Endothelial cell of umbilical vein (primary cell): ENCODE data around the gene DEXI. TPM values are rescaled to one million over a fixed set of nuclear protein-coding genes. Genes with fewer than 3 reads are reported as not detected.

Source experiments
- BruUV-seq: library from RNA; stranded (reverse); fragments of 400-500 nt; replicated peaks from 2 replicates; lab custom pipeline; 2021; lab: Mats Ljungman, UMichigan
- CTCF ChIA-PET: fragments of 300-600, 350-600 bp; sonication (Branson Sonifier 250); formaldehyde crosslinking; loops from one replicate; lab custom pipeline; 2021; ENCODE audit warnings: antibody characterized with exemption, inconsistent platforms; lab: Charles Lee
- POLR2A ChIA-PET: fragments of 300-600, 350-600 bp; sonication (Branson Sonifier 250); formaldehyde crosslinking; loops from one replicate; lab custom pipeline; 2021; ENCODE audit warnings: antibody characterized with exemption, inconsistent platforms; lab: Charles Lee
- DNase-seq: peaks from one replicate; pipeline ENCODE4 v3.0.0-alpha.2; 2011; ENCODE audit warnings: low read depth, low spot score
- FAIRE-seq: peaks from 2 replicates; lab custom pipeline; 2011; peaks lifted over from hg19 to GRCh38; lab: Jason Lieb, UNC
- H2AFZ ChIP-seq: 2 replicates; pipeline ENCODE4 v1.6.0; 2012; ENCODE audit warnings: low read depth, low read length, control low read depth, inconsistent platforms
- H3K27ac ChIP-seq: 2 replicates; pipeline ENCODE4 v1.5.1; 2011; ENCODE audit warnings: low read depth, mild to moderate bottlenecking, control low read depth, low read length, moderate library complexity; ENCODE audit not compliant: insufficient read depth
- H3K27me3 ChIP-seq, 2 experiments: 2 replicates each; pipeline versions ENCODE4 v1.6.0 to v1.6.1; 2011; ENCODE audit warnings: low read length in 2 of 2, mixed read lengths in 1 of 2; ENCODE audit not compliant: control insufficient read depth in 2 of 2, insufficient read depth in 2 of 2
- H3K36me3 ChIP-seq, 2 experiments: 2 replicates in 1 of 2; 3 replicates in 1 of 2; pipeline ENCODE4 v1.5.1; 2011; ENCODE audit warnings: low read length in 2 of 2, mild to moderate bottlenecking in 1 of 2, moderate library complexity in 1 of 2; ENCODE audit not compliant: control insufficient read depth in 2 of 2, insufficient read depth in 2 of 2; ENCODE audit errors: extremely low read depth in 1 of 2
- H3K4me1 ChIP-seq: 3 replicates; pipeline ENCODE4 v1.5.1; 2011; ENCODE audit warnings: mild to moderate bottlenecking, low read length; ENCODE audit not compliant: control insufficient read depth, insufficient read depth; ENCODE audit errors: extremely low read depth
- H3K4me2 ChIP-seq: 2 replicates; pipeline ENCODE4 v1.6.1; 2011; ENCODE audit warnings: low read length, control low read depth, mixed read lengths; ENCODE audit not compliant: insufficient read depth
- H3K4me3 ChIP-seq, 3 experiments: fragments of 200-600 bp in 1 of 3; sonication (generic), shearing (Covaris generic) in 1 of 3; replicated peaks in 1 of 3; 2 replicates each; pipeline ENCODE4 v1.5.1; 2011 to 2016; ENCODE audit warnings: control low read depth in 3 of 3, low read length in 3 of 3, mild to moderate bottlenecking in 2 of 3, inconsistent platforms in 1 of 3, low read depth in 1 of 3, moderate library complexity in 1 of 3; ENCODE audit not compliant: insufficient read depth in 1 of 3
- H3K79me2 ChIP-seq: 2 replicates; pipeline ENCODE4 v1.6.0; 2012; ENCODE audit warnings: low read length, inconsistent platforms; ENCODE audit not compliant: control insufficient read depth, insufficient read depth
- H3K9ac ChIP-seq: replicated peaks from 2 replicates; pipeline ENCODE3; 2011; ENCODE audit warnings: low read length, control low read depth; ENCODE audit not compliant: insufficient read depth; ENCODE audit errors: extremely low read depth
- H3K9me1 ChIP-seq: replicated peaks from 3 replicates; pipeline ENCODE4 v1.6.0; 2011; ENCODE audit warnings: mild to moderate bottlenecking, low read length; ENCODE audit not compliant: control insufficient read depth, insufficient read depth; ENCODE audit errors: extremely low read depth
- H3K9me3 ChIP-seq: replicated peaks from 2 replicates; pipeline ENCODE4 v1.5.1; 2012; ENCODE audit warnings: low read length, inconsistent platforms; ENCODE audit not compliant: control insufficient read depth, insufficient read depth
- H4K20me1 ChIP-seq: replicated peaks from 2 replicates; pipeline ENCODE3; 2011; ENCODE audit warnings: mild to moderate bottlenecking, low read length; ENCODE audit not compliant: control insufficient read depth, insufficient read depth; ENCODE audit errors: extremely low read depth
- CTCF ChIP-seq, 2 donors: IDR thresholded peaks; 1 replicate in 1 of 2; 2 replicates in 1 of 2; pipeline ENCODE4 v1.5.1; 2011; ENCODE audit warnings: low read length in 2 of 2, mild to moderate bottlenecking in 2 of 2, moderate library complexity in 2 of 2, control low read depth in 1 of 2, inconsistent platforms in 1 of 2, low read depth in 1 of 2; ENCODE audit not compliant: insufficient read depth in 1 of 2; ENCODE audit errors: extremely low read depth in 1 of 2
- EZH2 ChIP-seq: IDR thresholded peaks from 2 replicates; pipeline ENCODE4 v1.6.1; 2012; ENCODE audit warnings: borderline replicate concordance, low read depth, mild to moderate bottlenecking, moderate library complexity, low read length, inconsistent platforms; ENCODE audit not compliant: severe bottlenecking
- FOS ChIP-seq: IDR thresholded peaks from 2 replicates; pipeline ENCODE4 v1.6.1; 2011; ENCODE audit warnings: mild to moderate bottlenecking, low read length, moderate library complexity, borderline replicate concordance; ENCODE audit not compliant: insufficient read depth
- GATA2 ChIP-seq: IDR thresholded peaks from 2 replicates; pipeline ENCODE4 v1.7.0; 2011; ENCODE audit warnings: low read depth, mild to moderate bottlenecking, moderate library complexity, mixed read lengths, low read length; ENCODE audit not compliant: insufficient read length, insufficient read depth
- JUN ChIP-seq: IDR thresholded peaks from 2 replicates; pipeline ENCODE4 v1.6.1; 2011; ENCODE audit warnings: borderline replicate concordance, low read depth; ENCODE audit not compliant: insufficient read length, insufficient read depth
- MAX ChIP-seq: IDR thresholded peaks from 2 replicates; pipeline ENCODE4 v1.6.1; 2011; ENCODE audit not compliant: insufficient read depth, insufficient read length
- MYC ChIP-seq: IDR thresholded peaks from one replicate; pipeline ENCODE4 v1.6.1; 2011; ENCODE audit warnings: mild to moderate bottlenecking, low read depth, low read length
- POLR2A ChIP-seq: IDR thresholded peaks from 2 replicates; pipeline ENCODE4 v1.6.1; 2012; ENCODE audit warnings: low read depth, mild to moderate bottlenecking, control low read depth, low read length
- POLR2AphosphoS5 ChIP-seq: IDR thresholded peaks from 2 replicates; pipeline ENCODE4 v1.6.1; 2012; ENCODE audit warnings: low read depth, mild to moderate bottlenecking, control low read depth, low read length, moderate library complexity; ENCODE audit not compliant: insufficient read depth
- dilution Hi-C: fragments of 300-500 bp; cut with MboI; formaldehyde crosslinking; loops from one replicate; pipeline ENCODE4 v1.15.0; 2019; ENCODE audit warnings: low sequenced_read_pairs; ENCODE audit not compliant: extremely low pct_ligation_motif_present
- intact Hi-C: fragments of 100-400 bp; cut with micrococcal nuclease; formaldehyde crosslinking; loops from one replicate; pipeline ENCODE4 v1.10.0; 2022
- polyA plus RNA-seq, 4 experiments: library from polyadenylated mRNA; depleted of rRNA in 3 of 4; stranded (reverse) in 3 of 4; unstranded in 1 of 4; fragments of >200 nt; gene quantifications; 2 replicates each; pipeline versions ENCODE4 v1.2.1 to v1.2.3, GENCODE V29; 2011 to 2012; ENCODE audit warnings: missing spikeins in 1 of 4
- total RNA-seq: library from RNA; stranded (reverse); gene quantifications from 2 replicates; pipeline ENCODE4 v1.2.3, GENCODE V29; 2021

Gene DEXI
- total and polyA plus RNA-seq, 2 donors (not counting 3 experiments of a cell fraction or from before 2014, with no cell fraction given) = 32.8 to 69.5 TPM

- H3K9ac ChIP-seq = no peak overlapping the region
- no peaks in the 10 kb centered on the region for H3K4me1 ChIP-seq
- no TSS peak for BruUV-seq
- no peaks in the 10 kb centered on the region for H3K9me1 ChIP-seq
- ChIA-PET CTCF (no interaction called here), POLR2A (no interaction called here)
- no peak overlapping the region for H3K4me2 ChIP-seq
- H2AFZ ChIP-seq = no peak overlapping the region
- no peak for FAIRE-seq
- TF ChIP-seq FOS = no peak
- TF ChIP-seq CTCF (IDR thresholded peaks at IDR 0.05; ENCODE audit: extremely low read depth in 1 of 2, insufficient read depth in 1 of 2, low read depth in 1 of 2, low read length in 2 of 2) = no peak
- no peak for TF ChIP-seq MYC
- no peak for TF ChIP-seq POLR2A
- TF ChIP-seq EZH2 = no peak
- no peak for TF ChIP-seq JUN
- TF ChIP-seq POLR2AphosphoS5 = no peak
- no peak for TF ChIP-seq MAX
- TF ChIP-seq GATA2 = no peak
- H3K4me3 ChIP-seq = no peak overlapping the region
- dilution Hi-C loops (no loop called here), intact Hi-C loops (no loop called here)
- no peaks in the 10 kb centered on the region for H3K36me3 ChIP-seq
- H3K9me3 ChIP-seq = no peaks in the 10 kb centered on the region
- no peak overlapping the region for H3K27ac ChIP-seq
- H4K20me1 ChIP-seq = no peaks in the 10 kb centered on the region
- no peaks in the 10 kb centered on the region for H3K27me3 ChIP-seq
- DNase-seq = no peak
- no peaks in the 10 kb centered on the region for H3K79me2 ChIP-seq
These were observed 39.3 kb downstream of the DEXI start for GRCh38 chr16:10902999-10903398.
